ENCODE results near the gene RBM19. TPM values are rescaled to one million over a fixed set of nuclear protein-coding genes. Genes with fewer than 3 reads are reported as not detected.
"Not testable (repeated sequence)": the region's sequence is repeated elsewhere in the genome, so short reads cannot be mapped to it uniquely, and the experiment has no call there.

RBM19 gene
- total RNA-seq, 1 donor from 2014 or later = 31.1 TPM

GRCh38 chr12:114000861-114001260 lies 34.7 kb upstream of the RBM19 start:
- no peaks in the 10 kb centered on the region for H3K36me3 Mint-ChIP-seq (ENCODE audit: unreplicated experiment)
- no peak for TF ChIP-seq CTCF (IDR thresholded peaks at IDR 0.05)
- no peak overlapping the region for H3K27ac Mint-ChIP-seq (ENCODE audit: unreplicated experiment)
- no peaks in the 10 kb centered on the region for H3K4me1 Mint-ChIP-seq (ENCODE audit: unreplicated experiment)
- H3K4me3 Mint-ChIP-seq (ENCODE audit: unreplicated experiment) = no peak overlapping the region
- H3K27me3 Mint-ChIP-seq (ENCODE audit: unreplicated experiment) = peaks cover 2% of the 10 kb centered on the region
- no peak for DNase-seq (ENCODE audit: extremely low spot score, unreplicated experiment)
- H3K9me3 Mint-ChIP-seq (ENCODE audit: unreplicated experiment) = no peaks in the 10 kb centered on the region

GRCh38 chr12:114000261-114000660 lies 34.1 kb upstream of the RBM19 start:
- H3K9me3 Mint-ChIP-seq (ENCODE audit: unreplicated experiment); H3K4me3 Mint-ChIP-seq (ENCODE audit: unreplicated experiment); H3K4me1 Mint-ChIP-seq (ENCODE audit: unreplicated experiment); H3K27me3 Mint-ChIP-seq (ENCODE audit: unreplicated experiment); DNase-seq (ENCODE audit: extremely low spot score, unreplicated experiment); H3K36me3 Mint-ChIP-seq (ENCODE audit: unreplicated experiment); H3K27ac Mint-ChIP-seq (ENCODE audit: unreplicated experiment): not testable (repeated sequence)

DNA sequence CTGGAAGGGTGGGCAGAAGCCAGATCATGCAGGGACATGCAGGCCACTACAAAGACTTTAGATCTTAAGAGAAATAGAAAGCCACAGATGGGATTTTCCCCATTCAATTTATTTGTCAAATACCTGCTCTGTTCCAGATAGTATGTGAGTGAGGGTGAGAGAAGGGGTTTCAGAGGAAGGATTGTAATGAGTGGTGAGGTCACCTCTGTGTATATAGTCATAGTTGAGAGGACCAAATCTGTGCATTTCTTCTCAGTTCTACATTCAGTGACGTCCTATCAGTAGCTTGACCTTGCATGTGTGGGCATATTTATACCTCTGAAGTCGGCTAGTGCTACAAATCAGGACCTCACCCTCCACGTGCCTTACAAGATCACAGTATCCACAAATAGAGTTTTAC lies 31.2 kb upstream of the RBM19 start:
- no peak for TF ChIP-seq CTCF (IDR thresholded peaks at IDR 0.05)
- Mint-ChIP-seq H3K27me3 (ENCODE audit: unreplicated experiment) (peaks cover 2% of the 10 kb centered on the region), H3K4me3 (ENCODE audit: unreplicated experiment) (no peak overlapping the region), H3K27ac (ENCODE audit: unreplicated experiment) (no peak overlapping the region), H3K9me3 (ENCODE audit: unreplicated experiment) (no peaks in the 10 kb centered on the region), H3K36me3 (ENCODE audit: unreplicated experiment) (no peaks in the 10 kb centered on the region), H3K4me1 (ENCODE audit: unreplicated experiment) (no peaks in the 10 kb centered on the region)
- no peak for DNase-seq (ENCODE audit: extremely low spot score, unreplicated experiment)

GRCh38 chr12:113996026-113996425 lies 29.9 kb upstream of the RBM19 start:
- Mint-ChIP-seq H3K4me3 (ENCODE audit: unreplicated experiment) (no peak overlapping the region), H3K36me3 (ENCODE audit: unreplicated experiment) (no peaks in the 10 kb centered on the region), H3K9me3 (ENCODE audit: unreplicated experiment) (no peaks in the 10 kb centered on the region), H3K27ac (ENCODE audit: unreplicated experiment) (no peak overlapping the region), H3K4me1 (ENCODE audit: unreplicated experiment) (no peaks in the 10 kb centered on the region), H3K27me3 (ENCODE audit: unreplicated experiment) (peaks cover 2% of the 10 kb centered on the region)
- no peak for DNase-seq (ENCODE audit: extremely low spot score, unreplicated experiment)
- TF ChIP-seq CTCF (IDR thresholded peaks at IDR 0.05) = no peak

DNA sequence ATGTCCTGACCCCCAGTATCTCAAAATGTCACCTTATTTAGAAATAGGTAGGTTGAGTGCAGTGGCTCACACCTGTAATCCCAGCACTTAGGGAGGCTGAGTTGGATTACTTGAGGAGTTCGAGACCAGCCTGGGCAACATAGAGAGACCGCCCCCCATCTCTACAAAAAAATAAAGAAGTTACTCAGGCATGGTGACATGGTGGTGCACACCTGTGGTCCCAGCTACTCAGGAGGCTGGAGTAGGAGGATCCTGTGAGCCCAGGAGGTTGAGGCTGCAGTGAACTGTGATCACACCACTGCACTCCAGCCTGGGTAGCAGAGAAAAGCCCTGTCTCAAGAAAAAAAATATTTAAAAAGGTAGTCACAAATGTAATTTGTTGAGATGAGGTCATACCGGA lies 27.9 kb upstream of the RBM19 start:
- Mint-ChIP-seq H3K27me3 (ENCODE audit: unreplicated experiment) (peaks cover 5% of the 10 kb centered on the region), H3K9me3 (ENCODE audit: unreplicated experiment) (no peaks in the 10 kb centered on the region)

GRCh38 chr12:113992751-113993150 lies 26.6 kb upstream of the RBM19 start:
- not testable (repeated sequence) for DNase-seq (ENCODE audit: extremely low spot score, unreplicated experiment); H3K4me1 Mint-ChIP-seq (ENCODE audit: unreplicated experiment); H3K4me3 Mint-ChIP-seq (ENCODE audit: unreplicated experiment); H3K36me3 Mint-ChIP-seq (ENCODE audit: unreplicated experiment); H3K27ac Mint-ChIP-seq (ENCODE audit: unreplicated experiment); H3K9me3 Mint-ChIP-seq (ENCODE audit: unreplicated experiment); H3K27me3 Mint-ChIP-seq (ENCODE audit: unreplicated experiment)

More for the DNA sequence above, 27.9 kb upstream of the RBM19 start:
- no peaks in the 10 kb centered on the region for H3K4me1 Mint-ChIP-seq (ENCODE audit: unreplicated experiment)
- TF ChIP-seq CTCF (IDR thresholded peaks at IDR 0.05) = no peak
- no peak overlapping the region for H3K4me3 Mint-ChIP-seq (ENCODE audit: unreplicated experiment)
- no peak overlapping the region for H3K27ac Mint-ChIP-seq (ENCODE audit: unreplicated experiment)
- no peaks in the 10 kb centered on the region for H3K36me3 Mint-ChIP-seq (ENCODE audit: unreplicated experiment)
- no peak for DNase-seq (ENCODE audit: extremely low spot score, unreplicated experiment)

Measured in osteocyte (in vitro differentiated cells).